GM23338 (cell line): ENCODE data around the gene MBTPS2. TPM values are rescaled to one million over a fixed set of nuclear protein-coding genes. Genes with fewer than 3 reads are reported as not detected.

Experiments used
- ATAC-seq: fragments of 200-7000 bp; cut with Tn5 transposase; 3 replicates; pipeline ENCODE4 v1.9.1; 2020
- DNase-seq: peaks from one replicate; pipeline ENCODE4 v3.0.0-alpha.2; 2015; ENCODE audit warnings: low spot score
- H2AFZ ChIP-seq: fragments of 200-600 bp; sonication (generic); 2 replicates; pipeline ENCODE4 v1.8.0; 2016; ENCODE audit warnings: antibody characterized with exemption, mild to moderate bottlenecking, moderate library complexity
- H3F3A ChIP-seq: fragments of 200-600 bp; sonication (generic); replicated peaks from 2 replicates; pipeline ENCODE4 v1.8.0; 2017; ENCODE audit warnings: antibody characterized with exemption, mixed run types, low read depth
- H3K27ac ChIP-seq: fragments of 200-600 bp; sonication (generic); 2 replicates; pipeline ENCODE4 v1.6.1; 2016; ENCODE audit warnings: low read depth
- H3K27me3 ChIP-seq: fragments of 200-600 bp; sonication (generic); 2 replicates; pipeline ENCODE4 v1.8.0; 2016; ENCODE audit warnings: mild to moderate bottlenecking, mixed run types, moderate library complexity; ENCODE audit not compliant: insufficient read depth
- H3K36me3 ChIP-seq: fragments of 200-600 bp; sonication (generic); 2 replicates; pipeline ENCODE4 v1.8.0; 2016; ENCODE audit warnings: mild to moderate bottlenecking; ENCODE audit not compliant: insufficient read depth
- H3K4me1 ChIP-seq: fragments of 200-600 bp; sonication (generic); 2 replicates; pipeline ENCODE4 v1.8.0; 2016; ENCODE audit warnings: mild to moderate bottlenecking, moderate library complexity; ENCODE audit not compliant: insufficient read depth
- H3K4me2 ChIP-seq: fragments of 200-600 bp; sonication (generic); 2 replicates; pipeline ENCODE4 v1.7.1; 2017; ENCODE audit warnings: mixed run types
- H3K4me3 ChIP-seq: fragments of 200-600 bp; sonication (generic); 2 replicates; pipeline ENCODE4 v1.6.1; 2016; ENCODE audit warnings: mixed run types
- H3K79me2 ChIP-seq: fragments of 200-600 bp; sonication (generic); replicated peaks from 2 replicates; pipeline ENCODE4 v1.8.0; 2017; ENCODE audit warnings: mild to moderate bottlenecking; ENCODE audit not compliant: insufficient read depth
- H3K9me2 ChIP-seq: fragments of 200-600 bp; sonication (generic); 2 replicates; pipeline ENCODE4 v1.8.0; 2017; ENCODE audit not compliant: insufficient read depth
- H4K20me1 ChIP-seq: fragments of 200-600 bp; sonication (generic); replicated peaks from 2 replicates; pipeline ENCODE4 v1.8.0; 2017; ENCODE audit warnings: mild to moderate bottlenecking; ENCODE audit not compliant: insufficient read depth
- H3K27ac Mint-ChIP-seq: 2 replicates; pipeline ENCODE4 v1.8.0; 2020; ENCODE audit warnings: inconsistent platforms, mild to moderate bottlenecking, moderate library complexity, mixed read lengths
- H3K27me3 Mint-ChIP-seq: 3 replicates; pipeline ENCODE4 v1.8.0; 2022; ENCODE audit warnings: low read depth, mild to moderate bottlenecking, moderate library complexity, mixed read lengths, inconsistent platforms; ENCODE audit not compliant: insufficient read depth, poor library complexity
- H3K36me3 Mint-ChIP-seq: 3 replicates; pipeline ENCODE4 v1.8.0; 2021; ENCODE audit warnings: low read depth, mild to moderate bottlenecking, inconsistent platforms, moderate library complexity, mixed read lengths
- H3K4me1 Mint-ChIP-seq: 3 replicates; pipeline ENCODE4 v1.8.0; 2020; ENCODE audit warnings: mild to moderate bottlenecking, inconsistent platforms, mixed read lengths
- H3K4me3 Mint-ChIP-seq: 3 replicates; pipeline ENCODE4 v1.8.0; 2021; ENCODE audit warnings: moderate library complexity, mild to moderate bottlenecking, inconsistent platforms, mixed read lengths
- H3K9me3 Mint-ChIP-seq: 3 replicates; pipeline ENCODE4 v1.8.0; 2020; ENCODE audit warnings: moderate library complexity, mild to moderate bottlenecking, inconsistent platforms, mixed read lengths
- CREB1 ChIP-seq: fragments of 250-450 bp; sonication (Bioruptor Pico); IDR thresholded peaks from 2 replicates; pipeline ENCODE4 v1.5.0; 2020; ENCODE audit warnings: low read depth, mild to moderate bottlenecking, moderate library complexity
- JUNB ChIP-seq: IDR thresholded peaks from one replicate; pipeline ENCODE4 v1.6.1; 2016; ENCODE audit warnings: antibody characterized with exemption; ENCODE audit not compliant: unreplicated experiment
- NANOG ChIP-seq: IDR thresholded peaks from 2 replicates; pipeline ENCODE4 v1.6.1; 2016; ENCODE audit warnings: antibody characterized with exemption, borderline replicate concordance
- POLR2AphosphoS5 ChIP-seq: IDR thresholded peaks from 2 replicates; pipeline ENCODE4 v1.6.1; 2016; ENCODE audit warnings: antibody characterized with exemption, low read depth
- STAT1 ChIP-seq: IDR thresholded peaks from one replicate; pipeline ENCODE4 v1.6.1; 2016; ENCODE audit warnings: antibody characterized with exemption; ENCODE audit not compliant: unreplicated experiment
- ZNF114 ChIP-seq: fragments of 250-450 bp; sonication (Bioruptor Pico); IDR thresholded peaks from 2 replicates; pipeline ENCODE4 v1.5.0; 2020; ENCODE audit warnings: mild to moderate bottlenecking, moderate library complexity
- ZNF331 ChIP-seq: fragments of 250-450 bp; sonication (Bioruptor Pico); IDR thresholded peaks from 2 replicates; pipeline ENCODE4 v1.5.0; 2020; ENCODE audit warnings: low read depth, mild to moderate bottlenecking, moderate library complexity
- ZNF462 ChIP-seq: fragments of 250-450 bp; sonication (Bioruptor Pico); IDR thresholded peaks from 2 replicates; pipeline ENCODE4 v1.5.0; 2020; ENCODE audit warnings: mild to moderate bottlenecking, moderate library complexity
- polyA plus RNA-seq: library from polyadenylated mRNA; unstranded; fragments of >200 nt; fragmentation: Nextera tagmentation; extraction: Ambion mirVana; gene quantifications from 2 replicates; pipeline ENCODE4 v1.2.1, GENCODE V29; 2016
- total RNA-seq: library from RNA; depleted of rRNA; stranded (reverse); fragments of >200 nt; shearing (Covaris generic); gene quantifications from 2 replicates; pipeline ENCODE4 v1.2.3, GENCODE V29; 2014
- TF ChIP-seq, protein P1 (sequence below): IDR thresholded peaks from 2 replicates; pipeline ENCODE4 v1.6.1; 2016; ENCODE audit warnings: antibody characterized with exemption

MBTPS2 gene
- total and polyA plus RNA-seq, 2 experiments from 2014 or later, result 3.2 to 7.8 TPM

DNA sequence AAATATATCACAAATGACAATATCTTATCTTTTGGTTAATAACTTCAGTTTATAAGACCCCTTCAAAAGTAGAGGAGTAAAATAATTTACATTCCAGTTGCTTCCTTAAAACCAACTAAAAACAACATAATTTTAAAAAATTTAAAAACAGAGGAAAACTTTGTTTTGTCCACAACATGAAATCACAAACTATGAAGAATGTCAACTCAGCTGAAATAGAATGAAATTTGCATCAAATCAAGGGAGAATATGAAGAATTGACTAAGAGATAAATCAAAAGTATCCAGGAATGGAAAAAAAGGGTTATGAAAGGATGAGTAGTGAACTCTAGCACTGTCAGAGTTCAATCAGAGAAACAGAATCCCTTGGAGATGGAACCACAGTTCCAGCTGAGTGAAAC lies 14.2 kb downstream of the MBTPS2 start:
- H3K36me3 ChIP-seq, result no peaks in the 10 kb centered on the region
- H3K27me3 Mint-ChIP-seq, result no peaks in the 10 kb centered on the region
- no peaks in the 10 kb centered on the region for H3K79me2 ChIP-seq
- no peaks in the 10 kb centered on the region for H3K9me2 ChIP-seq
- no peak overlapping the region for H3K4me3 ChIP-seq
- H4K20me1 ChIP-seq, result no peaks in the 10 kb centered on the region
- peaks cover 14% of the 10 kb centered on the region for H3K36me3 Mint-ChIP-seq
- TF ChIP-seq ZNF462 (CRISPR knock-in tag), result no peak
- TF ChIP-seq ZNF331 (CRISPR knock-in tag), result no peak
- no peak for TF ChIP-seq CREB1 (CRISPR knock-in tag)
- no peak for TF ChIP-seq NANOG
- H3K4me3 Mint-ChIP-seq, result no peak overlapping the region
- H2AFZ ChIP-seq, result no peak overlapping the region
- no peak overlapping the region for H3K27ac Mint-ChIP-seq
- H3K9me3 Mint-ChIP-seq, result no peaks in the 10 kb centered on the region
- no peak for DNase-seq
- no peaks in the 10 kb centered on the region for H3K4me1 ChIP-seq
- H3K27ac ChIP-seq, result no peak overlapping the region
- H3K4me1 Mint-ChIP-seq, result no peaks in the 10 kb centered on the region
- H3K4me2 ChIP-seq, result no peak overlapping the region
- no peaks in the 10 kb centered on the region for H3F3A ChIP-seq
- H3K27me3 ChIP-seq, result no peaks in the 10 kb centered on the region
- no peak for ATAC-seq

DNA sequence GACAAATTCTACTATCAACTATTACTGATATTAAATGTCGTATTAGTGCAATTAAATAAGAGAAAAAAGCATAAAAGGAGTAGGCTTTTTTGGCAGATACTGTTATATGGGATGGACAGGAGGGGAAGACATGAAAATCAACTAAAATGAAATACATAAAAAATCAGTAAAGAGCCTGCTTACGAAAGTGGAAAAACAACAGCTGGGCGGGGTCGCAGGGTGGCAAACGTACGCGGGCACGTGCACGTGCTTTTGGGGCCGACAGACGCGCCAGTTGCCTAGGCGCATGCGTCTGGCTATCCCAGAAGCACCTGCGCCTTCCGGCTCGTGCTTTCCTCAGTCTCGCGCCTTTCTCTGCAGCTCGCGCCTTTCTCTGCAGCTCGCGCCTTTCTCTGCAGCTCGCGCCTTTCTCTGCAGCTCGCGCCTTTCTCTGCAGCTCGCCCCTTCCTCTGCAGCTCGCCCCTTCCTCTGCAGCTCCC lies 16.6 kb downstream of the MBTPS2 start, which contains the start of gene YY2:
TSS of gene YY2 (plus strand) at position 51 of the 479 bp plus-strand sequence. CDS start 498 bp downstream, outside the sequence.
- Histone ChIP-seq H4K20me1 (no peaks in the 10 kb centered on the region), H3K27ac (no peak within 1 kb of the TSS), H3K4me2 (no peak within 1 kb of the TSS), H3K9me2 (no peaks in the 10 kb centered on the region), H3K79me2 (no peaks in the 10 kb centered on the region), H3K27me3 (no peaks in the 10 kb centered on the region), H3K4me3 (no peak within 1 kb of the TSS), H2AFZ (no peak within 1 kb of the TSS), H3K36me3 (no peaks in the 10 kb centered on the region), H3K4me1 (no peaks in the 10 kb centered on the region), H3F3A (no peaks in the 10 kb centered on the region)
- DNase-seq (no peak), ATAC-seq (no peak)
- Mint-ChIP-seq H3K9me3 (no peaks in the 10 kb centered on the region), H3K4me3 (no peak within 1 kb of the TSS), H3K4me1 (no peaks in the 10 kb centered on the region), H3K27me3 (no peaks in the 10 kb centered on the region), H3K27ac (no peak within 1 kb of the TSS), H3K36me3 (peaks cover 14% of the 10 kb centered on the region)
- TF ChIP-seq POLR2AphosphoS5 (no peak), NANOG (no peak), JUNB (no peak), ZNF114 (CRISPR knock-in tag) (no peak), CREB1 (CRISPR knock-in tag) (no peak), ZNF331 (CRISPR knock-in tag) (no peak), STAT1 (no peak)
- TF ChIP-seq, protein P1, sequence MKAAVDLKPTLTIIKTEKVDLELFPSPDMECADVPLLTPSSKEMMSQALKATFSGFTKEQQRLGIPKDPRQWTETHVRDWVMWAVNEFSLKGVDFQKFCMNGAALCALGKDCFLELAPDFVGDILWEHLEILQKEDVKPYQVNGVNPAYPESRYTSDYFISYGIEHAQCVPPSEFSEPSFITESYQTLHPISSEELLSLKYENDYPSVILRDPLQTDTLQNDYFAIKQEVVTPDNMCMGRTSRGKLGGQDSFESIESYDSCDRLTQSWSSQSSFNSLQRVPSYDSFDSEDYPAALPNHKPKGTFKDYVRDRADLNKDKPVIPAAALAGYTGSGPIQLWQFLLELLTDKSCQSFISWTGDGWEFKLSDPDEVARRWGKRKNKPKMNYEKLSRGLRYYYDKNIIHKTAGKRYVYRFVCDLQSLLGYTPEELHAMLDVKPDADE, result no peak
